GM19468 (cell line): ENCODE measurements around the gene GPAM.
"Not testable (repeated sequence)": the region's sequence is repeated elsewhere in the genome, so short reads cannot be mapped to it uniquely, and the experiment has no call there.

Experiments used
- ATAC-seq: cut with Tn5 transposase; IDR thresholded peaks from one replicate; pipeline ENCODE4 v1.9.1; 2021; ENCODE audit warnings: mild to moderate bottlenecking, moderate library complexity, moderate number of reproducible peaks; ENCODE audit not compliant: unreplicated experiment; ENCODE audit errors: extremely low read depth

GPAM gene

DNA sequence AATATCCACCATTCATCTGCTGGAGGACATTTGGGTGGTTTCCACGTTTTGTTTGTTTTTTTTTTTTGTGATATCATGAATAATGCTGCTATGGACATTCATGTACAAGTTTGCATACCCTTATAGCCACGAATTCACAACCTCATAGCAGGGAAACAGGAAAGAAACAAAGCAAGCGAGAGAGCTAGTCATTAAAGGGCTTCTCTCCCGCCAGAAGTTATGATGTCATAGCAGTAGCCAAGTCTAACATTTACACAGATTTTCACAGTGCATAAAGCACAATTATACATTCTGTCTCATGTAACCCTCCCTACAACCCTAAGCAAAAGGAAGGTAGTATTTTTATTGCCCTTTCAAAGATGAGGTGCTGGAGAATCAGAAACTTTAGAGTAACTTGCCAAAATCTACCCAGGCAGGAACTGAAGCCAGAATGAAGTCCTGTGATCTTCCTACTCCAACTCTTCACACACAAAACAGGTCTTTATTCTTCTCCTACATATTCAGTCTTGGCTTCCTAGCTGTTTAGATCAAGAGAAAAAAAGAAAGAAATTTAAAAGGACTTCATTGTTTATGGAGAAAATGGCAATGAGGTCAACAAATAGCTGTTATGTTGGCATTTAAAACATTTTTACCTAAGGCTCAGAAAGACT is 33.9 kb upstream of the GPAM start:
- ATAC-seq: no peak

GRCh38 chr10:112216966-112217365 is 33.4 kb upstream of the GPAM start:
- ATAC-seq: no peak

DNA sequence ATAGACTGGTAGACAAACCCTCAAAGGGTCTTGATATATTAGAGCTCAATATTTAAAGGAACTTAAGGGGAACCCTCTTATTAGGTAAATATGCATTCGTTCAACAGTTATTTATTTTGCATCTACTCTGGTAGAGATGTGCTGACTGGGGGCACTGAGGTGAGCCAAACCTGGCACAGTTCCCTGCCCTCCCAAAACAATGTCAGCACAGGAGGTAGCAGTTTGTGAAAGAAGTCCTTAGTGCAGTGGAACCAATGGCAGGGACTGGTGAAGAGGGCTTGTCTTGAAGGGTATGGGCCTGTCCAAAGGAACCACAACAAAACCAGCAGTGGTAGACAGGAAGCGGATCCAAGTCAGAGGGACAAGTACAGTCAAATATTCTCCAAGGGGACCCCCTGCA is 32.6 kb upstream of the GPAM start:
- no peak for ATAC-seq

DNA sequence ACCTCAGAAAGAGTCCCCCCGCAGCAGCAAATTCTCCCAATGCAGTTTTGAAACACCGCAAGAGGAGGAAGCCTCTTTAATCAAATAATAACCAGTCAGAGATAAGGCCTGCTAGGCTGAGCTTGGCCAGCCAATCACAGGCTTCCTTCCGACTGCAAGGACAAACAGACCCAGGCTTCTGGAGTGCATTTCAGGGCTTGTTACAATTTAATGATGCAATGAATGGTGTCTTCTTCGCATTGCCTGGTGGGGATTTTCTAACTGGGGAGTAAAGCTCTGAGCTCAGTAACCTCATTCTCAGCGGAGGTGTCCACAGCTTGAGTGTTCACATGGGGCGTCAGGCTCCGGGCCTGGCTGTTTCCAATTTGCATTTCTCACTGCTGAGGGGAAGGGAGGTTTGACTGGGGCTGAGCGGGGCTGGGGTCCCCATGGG is 31.8 kb upstream of the GPAM start:
- no peak for ATAC-seq

DNA sequence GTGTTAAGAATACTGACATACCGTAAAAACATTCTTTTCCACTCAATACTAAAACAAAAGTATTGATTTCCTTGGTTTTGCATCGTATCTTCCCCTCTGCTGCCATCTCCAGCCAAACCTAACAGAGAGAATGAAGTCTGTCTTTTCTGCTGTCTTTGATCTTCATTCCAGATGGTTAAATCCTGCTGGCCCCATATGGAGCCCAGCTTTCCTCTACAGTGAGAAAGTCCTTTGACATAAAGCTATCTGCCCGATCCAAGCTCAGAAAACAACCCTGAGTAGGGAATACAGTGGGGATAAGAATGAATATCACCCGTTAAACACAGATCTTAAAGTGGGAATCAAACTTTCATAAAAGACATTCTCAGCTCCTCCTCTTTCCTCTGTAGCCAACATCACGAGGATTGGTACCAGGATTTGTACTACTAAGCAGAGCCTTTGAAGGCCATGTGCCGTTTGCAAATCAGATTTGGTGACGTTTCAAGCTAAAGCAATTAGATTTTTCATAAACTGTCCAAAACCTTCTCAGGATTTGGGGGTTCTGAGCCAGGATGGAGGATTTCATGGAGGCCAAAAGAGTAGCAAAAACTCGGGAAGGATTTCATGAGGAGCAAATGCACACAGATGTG is 30.8 kb upstream of the GPAM start:
- ATAC-seq: no peak

DNA sequence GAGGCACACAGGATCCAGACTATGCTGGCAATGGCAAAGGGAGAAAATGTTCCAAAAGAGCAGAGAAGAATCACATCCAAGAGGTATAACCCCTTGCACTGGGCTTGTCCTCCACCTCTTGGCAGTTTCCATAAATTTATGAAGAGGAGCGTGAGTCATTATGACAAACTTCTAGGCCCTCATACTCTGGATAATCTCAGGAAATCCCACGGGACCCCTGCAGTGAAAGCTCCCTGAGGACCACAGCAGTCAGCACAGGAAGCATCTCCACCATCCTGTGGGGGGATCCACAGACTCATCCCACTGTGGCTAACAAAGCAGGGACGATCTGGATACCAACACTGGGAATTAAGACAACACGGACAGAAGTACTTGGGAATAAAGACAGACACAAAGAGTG is 30.3 kb upstream of the GPAM start:
- ATAC-seq: no peak

- no peak for ATAC-seq
These were observed 29.7 kb upstream of the GPAM start for GRCh38 chr10:112213098-112213823.

GRCh38 chr10:112210666-112211065 is 27.1 kb upstream of the GPAM start:
- no peak for ATAC-seq

- ATAC-seq: no peak
These were observed 26.1 kb upstream of the GPAM start for GRCh38 chr10:112209684-112210131.

DNA sequence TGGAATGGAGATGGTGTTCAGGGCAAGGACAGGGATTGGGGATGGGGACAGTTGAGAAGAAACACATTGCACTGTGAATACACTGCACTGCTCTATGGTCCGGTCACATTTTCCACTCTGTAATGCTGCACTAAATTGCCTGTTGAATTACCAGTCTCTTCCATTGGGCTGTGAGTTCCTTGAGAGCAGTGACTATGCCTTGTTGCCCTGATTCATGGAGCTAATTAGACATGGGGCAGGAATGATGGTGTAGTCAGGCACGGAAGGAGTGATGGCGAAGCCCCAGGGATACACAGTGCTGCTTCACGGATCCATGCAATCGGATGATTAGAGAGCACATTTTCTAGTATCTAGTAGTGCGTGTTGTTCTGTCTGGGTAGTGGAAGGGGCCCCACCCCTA is 25.4 kb upstream of the GPAM start:
- ATAC-seq: no peak

DNA sequence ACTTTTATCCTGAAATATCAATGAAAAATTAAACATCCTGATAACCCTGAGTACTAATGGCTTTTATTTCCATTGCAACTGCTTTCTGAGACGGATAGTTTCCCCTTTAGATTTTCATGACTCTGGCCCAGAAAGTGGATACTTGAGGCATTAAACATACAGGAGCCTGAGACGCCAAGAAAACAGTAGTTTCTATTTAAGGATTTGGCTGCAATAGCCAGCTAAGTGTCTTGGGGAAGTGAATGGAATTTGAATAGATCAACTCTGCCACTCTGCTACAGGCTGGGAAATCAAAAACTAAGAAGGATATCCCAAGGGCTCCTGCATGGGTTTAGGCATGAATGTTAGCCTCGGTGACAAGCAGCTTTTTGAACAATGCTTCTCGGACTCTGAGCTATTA is 24.7 kb upstream of the GPAM start:
- ATAC-seq: no peak

DNA sequence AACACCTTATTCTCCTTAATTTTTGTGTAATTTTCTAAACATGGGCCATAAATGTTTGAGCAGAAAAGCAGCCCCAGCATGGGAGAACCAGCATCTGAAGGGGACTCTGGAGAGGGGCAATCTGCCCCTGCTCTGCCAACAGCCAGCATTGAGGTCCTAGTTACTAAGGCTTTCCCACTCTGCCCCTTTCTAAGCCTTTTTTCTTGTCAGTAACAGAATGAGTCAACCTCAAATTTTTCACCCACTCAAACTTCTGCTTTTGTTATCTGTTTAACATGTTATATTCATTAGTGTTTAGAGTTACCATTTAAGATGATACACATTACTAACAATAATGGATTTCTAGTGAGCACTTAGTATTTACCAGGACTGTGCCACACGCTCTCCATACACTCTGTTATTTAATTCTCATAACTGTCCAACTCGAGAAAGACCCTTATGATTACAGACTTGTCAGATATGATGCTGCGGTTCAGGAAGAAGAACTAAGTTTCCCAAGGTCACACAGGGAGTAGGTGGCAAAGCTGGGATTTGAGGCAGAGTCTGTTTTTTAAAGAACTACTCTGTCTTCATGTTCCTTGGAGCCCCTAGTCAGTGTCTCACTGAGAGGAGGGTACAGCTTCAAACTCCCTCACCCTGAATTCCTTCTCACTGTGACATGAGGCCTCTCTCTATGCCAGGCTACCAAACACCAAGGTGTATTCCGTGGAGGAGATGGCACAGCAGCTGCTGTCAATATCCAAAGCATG is 19.9 kb upstream of the GPAM start:
- no peak for ATAC-seq

DNA sequence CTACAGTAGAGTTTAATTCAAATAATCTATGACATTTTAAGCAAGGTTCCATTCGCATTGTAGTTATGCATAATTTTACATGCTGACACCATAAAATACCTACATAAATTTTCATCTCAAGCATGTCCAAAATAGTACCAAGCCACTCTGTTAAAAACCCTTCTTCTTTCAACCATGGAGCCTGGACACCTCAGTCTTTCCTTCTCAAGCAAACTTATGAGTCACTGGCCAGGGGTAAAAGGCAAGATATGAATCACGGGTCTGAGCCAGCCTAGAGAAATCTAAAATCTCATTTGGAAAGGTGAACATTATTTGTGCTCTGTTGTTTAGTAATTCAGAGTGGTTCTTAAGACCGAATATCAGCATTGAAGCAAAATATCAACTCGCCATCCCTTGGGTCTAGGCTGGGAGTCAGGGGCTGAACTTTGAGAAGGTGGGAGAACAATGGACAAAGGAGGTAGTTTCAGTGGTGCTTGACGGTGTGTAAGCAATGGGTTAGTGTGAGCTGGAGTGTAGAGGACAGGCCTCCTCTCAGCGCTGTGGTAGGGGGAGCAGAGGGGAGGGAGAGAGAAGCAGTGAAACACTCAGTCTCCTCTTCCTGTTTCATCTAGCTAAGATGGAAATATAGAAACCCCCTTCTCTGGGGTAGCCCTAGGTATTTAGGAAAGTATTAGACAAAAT is 19.1 kb upstream of the GPAM start:
- peak; percentile 73 for ATAC-seq

GRCh38 chr10:112202076-112202475 is 18.5 kb upstream of the GPAM start:
- no peak for ATAC-seq

DNA sequence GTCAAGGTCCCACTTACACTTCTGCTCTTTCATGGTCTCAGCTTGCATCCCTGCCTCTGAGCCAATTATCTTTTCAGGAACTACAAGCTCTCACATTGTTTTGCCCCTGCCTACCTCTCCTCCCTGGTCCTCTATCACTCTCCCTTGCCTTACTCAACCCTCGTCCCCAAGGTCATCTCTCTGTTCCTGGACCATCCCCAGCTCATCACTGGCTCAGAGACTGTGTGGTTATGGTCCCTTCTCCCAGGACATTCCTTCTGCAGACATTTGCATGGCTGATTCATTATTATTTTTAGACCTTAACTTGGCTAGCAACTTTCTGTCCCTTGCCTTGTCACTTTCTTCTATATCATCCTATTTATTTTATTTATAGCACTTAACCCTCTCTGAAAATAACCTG is 17.8 kb upstream of the GPAM start:
- ATAC-seq: no peak

DNA sequence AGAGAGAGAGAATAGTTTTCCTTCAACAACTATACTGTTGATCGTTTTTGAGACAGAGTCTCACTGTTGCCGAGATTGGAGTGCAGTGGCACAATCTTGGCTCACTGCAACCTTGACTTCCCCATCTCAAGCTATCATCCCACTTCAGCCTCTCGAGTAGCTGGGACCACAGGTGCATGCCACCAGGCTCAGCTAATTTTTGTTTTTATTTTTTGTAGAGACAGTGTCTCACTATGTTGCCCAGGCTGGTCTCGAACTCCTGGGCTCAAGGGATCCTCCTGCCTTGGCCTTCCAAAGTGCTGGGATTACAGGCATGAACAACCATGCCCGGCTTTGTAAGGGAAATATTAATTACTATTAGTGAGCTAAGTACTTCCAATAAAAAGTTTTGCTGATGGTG is 16.7 kb upstream of the GPAM start:
- ATAC-seq: not testable (repeated sequence)

GRCh38 chr10:112197662-112198061 is 14.1 kb upstream of the GPAM start:
- not testable (repeated sequence) for ATAC-seq

GRCh38 chr10:112195224-112195623 is 11.7 kb upstream of the GPAM start:
- ATAC-seq: no peak

DNA sequence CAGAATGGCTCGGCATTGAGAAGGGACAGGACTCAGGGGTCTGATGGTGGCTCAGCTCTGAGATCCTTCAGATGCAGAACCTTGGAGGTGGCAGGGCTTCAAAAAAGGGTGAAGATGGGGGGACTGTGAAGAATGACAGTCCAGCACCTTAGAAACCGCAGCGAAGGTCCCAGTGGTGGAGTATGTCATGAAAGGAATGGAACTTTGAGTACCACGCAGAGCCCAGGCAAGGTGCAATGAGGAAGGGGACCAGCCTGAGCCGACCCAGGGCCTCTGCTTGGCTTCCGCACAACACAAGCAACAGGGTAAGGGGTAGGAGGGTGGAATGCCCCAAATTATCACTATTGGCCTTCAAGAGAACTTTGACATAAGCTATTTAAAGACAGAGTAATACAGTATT is 8.2 kb upstream of the GPAM start:
- ATAC-seq: no peak

DNA sequence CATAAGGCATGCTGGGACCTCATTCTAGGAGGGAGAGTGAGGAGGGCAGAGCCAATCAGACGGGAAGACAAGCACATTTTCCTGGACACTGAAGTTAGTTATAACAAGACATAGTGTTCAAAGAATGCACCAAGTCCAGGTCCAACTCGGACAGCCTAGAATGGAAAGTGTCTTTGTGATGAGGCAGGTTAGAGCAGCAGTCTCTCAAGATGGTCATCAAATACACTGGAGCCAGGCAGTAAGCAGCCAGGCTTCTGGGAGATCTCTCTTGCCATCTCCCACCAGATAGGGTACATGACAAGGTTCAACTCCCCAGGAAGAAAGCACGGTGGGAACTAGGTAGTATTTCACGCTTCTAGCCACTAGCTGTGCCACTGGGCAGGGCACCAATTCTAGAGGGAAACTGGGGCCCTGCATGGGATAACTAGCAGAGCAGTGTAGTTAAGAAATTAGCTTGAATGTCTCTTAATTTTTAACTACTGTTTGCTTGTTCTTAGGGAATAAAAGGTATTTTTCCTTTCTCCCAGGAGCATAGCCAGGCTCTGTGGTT is 7.6 kb upstream of the GPAM start:
- no peak for ATAC-seq
